Osteoblast (primary cell): ENCODE results near the gene USP16. TPM values are rescaled to one million over a fixed set of nuclear protein-coding genes. Genes with fewer than 3 reads are reported as not detected.
A peak's percentile ranks its signal among the peaks of the same experiment; 100 is the strongest.
"Not testable (repeated sequence)": the region's sequence is repeated elsewhere in the genome, so short reads cannot be mapped to it uniquely, and the experiment has no call there.

Experiments used
- DNase-seq: peaks from one replicate; pipeline ENCODE4 v3.0.0; 2011; ENCODE audit warnings: low spot score, mixed read lengths; ENCODE audit not compliant: insufficient read length; ENCODE audit errors: missing footprints
- H2AFZ ChIP-seq: 2 replicates; pipeline ENCODE4 v1.6.0; 2011; ENCODE audit warnings: mild to moderate bottlenecking, low read length
- H3K27ac ChIP-seq: 2 replicates; pipeline ENCODE4 v1.5.1; 2011; ENCODE audit warnings: mild to moderate bottlenecking, low read depth, low read length, moderate library complexity
- H3K27me3 ChIP-seq: 2 replicates; pipeline ENCODE4 v1.6.0; 2012; ENCODE audit warnings: mild to moderate bottlenecking, control low read depth, inconsistent platforms, low read length, moderate library complexity; ENCODE audit not compliant: insufficient read depth
- H3K36me3 ChIP-seq: 2 replicates; pipeline ENCODE4 v1.5.1; 2011; ENCODE audit warnings: mild to moderate bottlenecking, low read length, control low read depth, moderate library complexity; ENCODE audit not compliant: insufficient read depth
- H3K4me1 ChIP-seq: 2 replicates; pipeline ENCODE4 v1.5.1; 2011; ENCODE audit warnings: mild to moderate bottlenecking, low read length, control low read depth, moderate library complexity; ENCODE audit not compliant: insufficient read depth
- H3K4me2 ChIP-seq: 2 replicates; pipeline ENCODE4 v1.6.0; 2011; ENCODE audit warnings: mild to moderate bottlenecking, low read length; ENCODE audit not compliant: insufficient read depth
- H3K4me3 ChIP-seq: fragments of 200-600 bp; sonication (generic); 3 replicates; pipeline ENCODE4 v1.5.1; 2012; ENCODE audit warnings: mild to moderate bottlenecking, low read length, inconsistent platforms; ENCODE audit not compliant: insufficient read depth
- H3K79me2 ChIP-seq: 2 replicates; pipeline ENCODE4 v1.6.0; 2012; ENCODE audit warnings: mild to moderate bottlenecking, low read length, control low read depth, inconsistent platforms; ENCODE audit not compliant: insufficient read depth
- H3K9me3 ChIP-seq: 2 replicates; pipeline ENCODE4 v1.5.1; 2011; ENCODE audit warnings: low read depth, low read length, control low read depth
- H4K20me1 ChIP-seq: 2 replicates; pipeline ENCODE4 v1.6.0; 2012; ENCODE audit warnings: mild to moderate bottlenecking, low read length, control low read depth; ENCODE audit not compliant: insufficient read depth
- total RNA-seq: library from RNA; depleted of rRNA; stranded (reverse); fragments of >200 nt; gene quantifications from 2 replicates; pipeline ENCODE4 v1.2.3, GENCODE V29; 2012
- TF ChIP-seq, protein P1 (sequence below): IDR thresholded peaks from 2 replicates; pipeline ENCODE4 v1.5.1; 2011; ENCODE audit warnings: mild to moderate bottlenecking, low read depth, low read length, moderate library complexity; ENCODE audit errors: extremely low read depth

The USP16 gene
- total RNA-seq, 1 donor, result 47.4 TPM

DNA sequence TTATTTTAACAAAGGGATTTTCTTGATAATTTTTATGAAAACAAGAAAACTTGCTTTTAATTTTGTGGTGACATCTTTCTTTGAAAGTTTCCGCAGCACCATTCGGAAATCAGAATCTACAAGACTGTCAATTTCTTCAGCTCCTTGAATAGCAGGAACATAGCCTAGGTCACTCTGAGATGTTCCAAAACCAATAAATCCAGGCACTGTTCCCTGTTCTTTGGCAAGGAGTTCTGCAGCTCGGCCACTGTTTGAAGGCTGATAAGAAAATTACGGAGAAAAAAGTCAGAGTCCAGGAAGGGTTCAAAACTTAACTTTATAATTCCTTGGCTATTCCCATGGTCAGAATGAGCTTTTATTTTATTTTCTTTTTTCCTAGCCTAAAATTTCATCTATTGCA lies 37.8 kb upstream of the USP16 start:
- Histone ChIP-seq H3K36me3 (peaks cover 30% of the 10 kb centered on the region), H3K27me3 (no peaks in the 10 kb centered on the region), H4K20me1 (peaks cover 5% of the 10 kb centered on the region), H3K79me2 (peaks cover 46% of the 10 kb centered on the region), H3K4me2 (no peak overlapping the region), H3K9me3 (no peaks in the 10 kb centered on the region), H3K27ac (no peak overlapping the region), H2AFZ (no peak overlapping the region), H3K4me3 (no peak overlapping the region), H3K4me1 (peaks cover 4% of the 10 kb centered on the region)
- TF ChIP-seq, protein P1, sequence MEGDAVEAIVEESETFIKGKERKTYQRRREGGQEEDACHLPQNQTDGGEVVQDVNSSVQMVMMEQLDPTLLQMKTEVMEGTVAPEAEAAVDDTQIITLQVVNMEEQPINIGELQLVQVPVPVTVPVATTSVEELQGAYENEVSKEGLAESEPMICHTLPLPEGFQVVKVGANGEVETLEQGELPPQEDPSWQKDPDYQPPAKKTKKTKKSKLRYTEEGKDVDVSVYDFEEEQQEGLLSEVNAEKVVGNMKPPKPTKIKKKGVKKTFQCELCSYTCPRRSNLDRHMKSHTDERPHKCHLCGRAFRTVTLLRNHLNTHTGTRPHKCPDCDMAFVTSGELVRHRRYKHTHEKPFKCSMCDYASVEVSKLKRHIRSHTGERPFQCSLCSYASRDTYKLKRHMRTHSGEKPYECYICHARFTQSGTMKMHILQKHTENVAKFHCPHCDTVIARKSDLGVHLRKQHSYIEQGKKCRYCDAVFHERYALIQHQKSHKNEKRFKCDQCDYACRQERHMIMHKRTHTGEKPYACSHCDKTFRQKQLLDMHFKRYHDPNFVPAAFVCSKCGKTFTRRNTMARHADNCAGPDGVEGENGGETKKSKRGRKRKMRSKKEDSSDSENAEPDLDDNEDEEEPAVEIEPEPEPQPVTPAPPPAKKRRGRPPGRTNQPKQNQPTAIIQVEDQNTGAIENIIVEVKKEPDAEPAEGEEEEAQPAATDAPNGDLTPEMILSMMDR, result no peak
- DNase-seq, result no peak

DNA sequence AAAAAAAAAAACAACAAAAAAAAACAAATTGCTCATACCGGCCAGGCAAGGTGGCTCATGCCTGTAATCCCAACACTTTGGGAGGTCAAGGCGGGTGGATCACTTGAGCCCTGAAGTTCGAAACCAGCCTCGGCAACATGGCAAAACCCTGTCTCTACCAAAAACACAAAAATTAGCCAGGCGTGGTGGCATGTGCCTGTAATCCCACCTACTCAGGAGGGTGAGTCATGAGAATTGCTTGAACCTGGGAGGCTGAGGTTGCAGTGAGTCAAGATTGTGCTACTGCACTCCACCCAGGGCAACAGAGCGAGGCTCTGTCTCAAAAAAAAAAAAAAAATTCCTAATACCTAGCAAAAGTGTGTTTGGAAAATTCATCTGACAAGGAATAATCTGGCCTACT lies 36.3 kb upstream of the USP16 start:
- not testable (repeated sequence) for H3K9me3 ChIP-seq, H2AFZ ChIP-seq, H3K4me3 ChIP-seq, H3K27me3 ChIP-seq, H3K4me2 ChIP-seq, DNase-seq, H3K4me1 ChIP-seq, H4K20me1 ChIP-seq
- H3K79me2 ChIP-seq, result peaks cover 55% of the 10 kb centered on the region
- peaks cover 16% of the 10 kb centered on the region for H3K36me3 ChIP-seq
- peak overlapping the region; percentile 4 for H3K27ac ChIP-seq

DNA sequence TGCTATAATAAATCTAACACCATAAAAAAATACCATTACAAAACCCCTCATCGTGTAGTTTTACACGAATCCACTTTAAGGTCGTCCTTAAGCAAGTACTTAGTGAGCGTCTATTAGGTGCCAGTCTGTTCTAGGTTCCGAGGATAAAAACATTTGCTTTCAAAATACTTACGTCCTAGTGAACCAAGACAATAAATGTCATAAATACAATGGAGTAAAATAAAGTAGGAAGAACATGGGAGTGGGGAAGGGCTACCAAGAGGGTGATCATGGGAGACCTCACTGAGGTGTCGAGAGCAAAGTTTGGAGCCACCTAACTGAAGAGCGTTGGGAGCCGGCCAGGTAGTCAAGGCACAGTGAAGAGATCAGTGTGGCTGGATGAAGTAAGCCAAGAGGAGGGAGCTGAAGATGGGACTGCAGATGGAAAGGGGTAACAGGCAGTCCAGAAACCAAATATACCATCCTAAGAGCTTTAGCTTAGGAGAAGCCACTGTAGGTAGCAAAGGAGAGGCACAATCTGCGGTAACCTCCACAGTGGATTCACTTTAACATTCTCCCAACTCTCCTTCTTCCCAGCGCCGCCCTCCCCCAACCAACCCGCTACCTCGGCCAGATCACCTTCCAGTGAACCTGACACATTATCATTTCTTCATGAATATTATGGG lies 32.5 kb upstream of the USP16 start:
- peaks cover 48% of the 10 kb centered on the region for H3K79me2 ChIP-seq
- peak; percentile 38 for DNase-seq
- peaks cover 15% of the 10 kb centered on the region for H3K4me1 ChIP-seq
- peaks cover 5% of the 10 kb centered on the region for H4K20me1 ChIP-seq
- no peaks in the 10 kb centered on the region for H3K36me3 ChIP-seq
- peak overlapping the region; percentile 94 for H2AFZ ChIP-seq
- no peaks in the 10 kb centered on the region for H3K27me3 ChIP-seq
- TF ChIP-seq, protein P1, result no peak
- peak overlapping the region; percentile 84 for H3K27ac ChIP-seq
- H3K9me3 ChIP-seq, result no peaks in the 10 kb centered on the region
- peak overlapping the region; percentile 83 for H3K4me3 ChIP-seq
- H3K4me2 ChIP-seq, result peak overlapping the region; percentile 94

DNA sequence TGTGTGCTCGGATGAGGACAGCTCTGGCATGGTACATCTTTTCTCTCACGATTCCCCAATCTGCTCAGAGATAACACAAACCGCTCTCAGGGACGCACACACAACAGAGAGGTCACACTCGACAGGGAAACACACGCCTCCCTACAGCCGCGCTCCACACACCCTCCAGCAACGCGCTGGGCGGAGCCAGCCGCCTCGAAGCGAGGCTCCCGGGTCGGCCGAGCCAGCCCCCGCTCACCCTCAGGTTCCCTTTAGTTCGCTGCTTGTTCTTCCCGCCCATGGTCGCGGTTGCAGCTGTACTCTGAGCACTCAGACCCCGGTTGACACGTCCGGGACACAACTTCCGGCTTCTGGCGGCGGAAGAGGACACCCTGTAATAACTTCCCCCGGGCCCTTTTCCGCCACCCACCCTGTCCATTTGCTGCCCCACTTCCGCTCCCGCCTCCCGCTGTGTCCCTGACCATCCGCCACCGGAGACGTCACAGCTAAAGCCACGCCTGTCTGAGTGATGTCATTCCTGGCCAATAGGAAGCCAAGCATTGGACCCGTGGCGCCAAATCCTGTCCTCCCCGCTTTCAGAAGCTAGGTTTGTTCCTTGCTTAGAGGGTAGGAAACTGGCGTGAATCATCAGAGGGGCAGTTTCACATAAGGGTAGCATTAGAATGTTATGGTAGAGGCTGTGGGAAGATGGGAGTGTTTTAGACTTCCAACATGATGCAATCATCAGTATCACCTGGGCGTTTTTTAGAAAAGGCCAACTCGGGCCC lies 31.8 kb upstream of the USP16 start, which contains the start of gene LTN1:
Gene LTN1, minus strand, starts transcription at position 352 of the 767 bp plus-strand sequence. Its CDS starts 72 bp downstream, at position 280.
- Histone ChIP-seq H3K4me2 (peak within 1 kb of the TSS; percentile 94), H2AFZ (peak within 1 kb of the TSS; percentile 94), H4K20me1 (peaks cover 5% of the 10 kb centered on the region), H3K27ac (peak within 1 kb of the TSS; percentile 84), H3K9me3 (no peaks in the 10 kb centered on the region), H3K27me3 (no peaks in the 10 kb centered on the region), H3K36me3 (no peaks in the 10 kb centered on the region), H3K4me3 (peak within 1 kb of the TSS; percentile 83), H3K79me2 (peaks cover 43% of the 10 kb centered on the region), H3K4me1 (peaks cover 15% of the 10 kb centered on the region)
- peak; percentile 99 for DNase-seq
- TF ChIP-seq, protein P1, result no peak
